Thoracic aorta (tissue), 2 donors: ENCODE data around the gene CTIF. TPM values are rescaled to one million over a fixed set of nuclear protein-coding genes. Genes with fewer than 3 reads are reported as not detected.
"Not testable (repeated sequence)": the region's sequence is repeated elsewhere in the genome, so short reads cannot be mapped to it uniquely, and the experiment has no call there.

Source experiments
- ATAC-seq: fragments of 150-250 bp; one replicate; pipeline ENCODE4 v1.8.0; 2017; ENCODE audit warnings: low read depth; ENCODE audit not compliant: insufficient number of reproducible peaks, low FRiP score
- DNase-seq: peaks from one replicate; pipeline ENCODE4 v3.0.0-alpha.2; 2020; ENCODE audit warnings: low spot score
- H3K27ac ChIP-seq, 2 donors: fragments of 200-600 bp; sonication (generic); 1 replicate in 1 of 2; 2 replicates in 1 of 2; pipeline ENCODE4 v1.5.1; 2016; ENCODE audit warnings: mild to moderate bottlenecking in 2 of 2, moderate library complexity in 2 of 2
- H3K27me3 ChIP-seq: fragments of 200-600 bp; sonication (generic); replicated peaks from 2 replicates; pipeline ENCODE4 v1.6.0; 2016; ENCODE audit warnings: mild to moderate bottlenecking; ENCODE audit not compliant: insufficient read depth
- H3K36me3 ChIP-seq: fragments of 200-600 bp; sonication (generic); one replicate; pipeline ENCODE4 v1.5.1; 2016
- H3K4me1 ChIP-seq, 2 donors: fragments of 200-600 bp; sonication (generic); 1 replicate in 1 of 2; 2 replicates in 1 of 2; pipeline versions ENCODE4 v1.5.1 to v1.6.0; 2016; ENCODE audit warnings: low read depth in 2 of 2, mild to moderate bottlenecking in 1 of 2; ENCODE audit not compliant: control insufficient read depth in 1 of 2
- H3K4me3 ChIP-seq: fragments of 200-600 bp; sonication (generic); 2 replicates; pipeline ENCODE4 v1.5.1; 2016; ENCODE audit warnings: mild to moderate bottlenecking
- H3K9me3 ChIP-seq: fragments of 200-600 bp; sonication (generic); 2 replicates; pipeline ENCODE4 v1.5.1; 2016
- total RNA-seq, 2 donors: library from RNA; depleted of rRNA; stranded (reverse); fragments of >200 nt; gene quantifications; one replicate each; pipeline versions ENCODE4 v1.1.0 to v1.2.3, GENCODE V29; 2016
- TF ChIP-seq, protein P1 (sequence below): fragments of 200-600 bp; sonication (generic); IDR thresholded peaks from one replicate; pipeline ENCODE4 v1.5.1; 2019; ENCODE audit warnings: antibody characterized with exemption

CTIF gene
- total RNA-seq, 2 donors from 2014 or later = 63.3 to 125 TPM

DNA sequence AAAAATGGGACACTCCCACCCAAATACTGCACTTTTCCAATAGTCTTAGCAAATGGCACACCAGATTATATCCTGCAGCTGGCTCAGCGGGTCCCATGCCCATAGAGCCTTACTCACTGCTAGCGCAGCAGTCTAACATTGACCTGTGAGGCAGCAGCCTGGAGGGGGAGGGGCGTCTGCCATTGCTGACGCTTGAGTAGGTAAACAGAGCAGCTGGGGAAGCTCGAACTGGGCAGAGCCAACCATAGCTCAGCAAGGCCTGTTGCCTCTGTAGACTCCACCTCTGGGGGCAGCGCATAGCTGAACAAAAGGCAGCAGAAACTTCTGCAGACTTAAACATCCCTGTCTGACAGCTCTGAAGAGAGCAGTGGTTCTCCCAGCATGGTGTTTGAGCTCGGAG, 110.4 kb downstream of the CTIF start:
- Histone ChIP-seq H3K27me3 (no peaks in the 10 kb centered on the region), H3K36me3 (no peaks in the 10 kb centered on the region), H3K27ac (no peak overlapping the region), H3K4me1 (no peaks in the 10 kb centered on the region), H3K4me3 (no peak overlapping the region), H3K9me3 (no peaks in the 10 kb centered on the region)
- DNase-seq (no peak), ATAC-seq (no peak)
- TF ChIP-seq, protein P1, sequence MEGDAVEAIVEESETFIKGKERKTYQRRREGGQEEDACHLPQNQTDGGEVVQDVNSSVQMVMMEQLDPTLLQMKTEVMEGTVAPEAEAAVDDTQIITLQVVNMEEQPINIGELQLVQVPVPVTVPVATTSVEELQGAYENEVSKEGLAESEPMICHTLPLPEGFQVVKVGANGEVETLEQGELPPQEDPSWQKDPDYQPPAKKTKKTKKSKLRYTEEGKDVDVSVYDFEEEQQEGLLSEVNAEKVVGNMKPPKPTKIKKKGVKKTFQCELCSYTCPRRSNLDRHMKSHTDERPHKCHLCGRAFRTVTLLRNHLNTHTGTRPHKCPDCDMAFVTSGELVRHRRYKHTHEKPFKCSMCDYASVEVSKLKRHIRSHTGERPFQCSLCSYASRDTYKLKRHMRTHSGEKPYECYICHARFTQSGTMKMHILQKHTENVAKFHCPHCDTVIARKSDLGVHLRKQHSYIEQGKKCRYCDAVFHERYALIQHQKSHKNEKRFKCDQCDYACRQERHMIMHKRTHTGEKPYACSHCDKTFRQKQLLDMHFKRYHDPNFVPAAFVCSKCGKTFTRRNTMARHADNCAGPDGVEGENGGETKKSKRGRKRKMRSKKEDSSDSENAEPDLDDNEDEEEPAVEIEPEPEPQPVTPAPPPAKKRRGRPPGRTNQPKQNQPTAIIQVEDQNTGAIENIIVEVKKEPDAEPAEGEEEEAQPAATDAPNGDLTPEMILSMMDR = no peak

DNA sequence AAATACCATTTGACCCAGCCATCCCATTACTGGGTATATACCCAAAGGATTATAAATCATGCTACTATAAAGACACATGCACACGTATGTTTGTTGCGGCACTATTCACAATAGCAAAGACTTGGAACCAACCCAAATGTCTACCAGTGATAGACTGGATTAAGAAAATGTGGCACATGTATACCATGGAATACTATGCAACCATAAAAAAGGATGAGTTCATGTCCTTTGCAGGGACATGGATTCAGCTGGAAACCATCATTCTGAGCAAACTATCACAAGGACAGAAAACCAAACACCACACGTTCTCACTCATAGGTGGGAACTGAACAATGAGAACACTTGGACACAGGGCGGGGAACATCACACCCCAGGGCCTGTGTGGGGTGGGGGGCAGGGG, 115.8 kb downstream of the CTIF start:
- not testable (repeated sequence) for H3K9me3 ChIP-seq, H3K4me3 ChIP-seq, ATAC-seq, H3K36me3 ChIP-seq, H3K27ac ChIP-seq, DNase-seq, H3K4me1 ChIP-seq, H3K27me3 ChIP-seq

DNA sequence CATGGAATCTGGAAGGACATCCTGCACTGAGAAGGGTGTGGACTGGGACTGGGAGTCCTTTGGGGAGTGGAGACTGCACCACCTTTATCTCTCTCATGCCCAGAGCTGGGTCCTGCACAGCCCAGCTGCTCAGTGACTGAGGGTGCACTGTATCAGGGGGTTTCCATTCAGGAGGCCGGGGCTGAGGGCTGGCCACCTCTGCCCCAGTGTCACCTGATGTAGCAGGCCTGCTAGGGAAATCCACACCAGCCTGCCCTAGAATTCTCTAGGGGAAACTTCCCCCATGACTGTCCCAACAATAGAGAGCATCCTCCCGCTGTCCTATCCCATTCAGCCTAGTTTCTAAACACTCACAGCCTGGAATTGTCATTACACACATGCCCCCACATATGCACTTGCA, 116.7 kb downstream of the CTIF start:
- peaks cover under 1 to 6% of the 10 kb centered on the region in 2 donors for H3K4me1 ChIP-seq
- no peak overlapping the region for H3K27ac ChIP-seq
- H3K27me3 ChIP-seq = no peaks in the 10 kb centered on the region
- H3K9me3 ChIP-seq = no peaks in the 10 kb centered on the region
- H3K4me3 ChIP-seq = no peak overlapping the region
- ATAC-seq (no peak), DNase-seq (no peak)
- TF ChIP-seq, protein P1 = no peak
- no peaks in the 10 kb centered on the region for H3K36me3 ChIP-seq

DNA sequence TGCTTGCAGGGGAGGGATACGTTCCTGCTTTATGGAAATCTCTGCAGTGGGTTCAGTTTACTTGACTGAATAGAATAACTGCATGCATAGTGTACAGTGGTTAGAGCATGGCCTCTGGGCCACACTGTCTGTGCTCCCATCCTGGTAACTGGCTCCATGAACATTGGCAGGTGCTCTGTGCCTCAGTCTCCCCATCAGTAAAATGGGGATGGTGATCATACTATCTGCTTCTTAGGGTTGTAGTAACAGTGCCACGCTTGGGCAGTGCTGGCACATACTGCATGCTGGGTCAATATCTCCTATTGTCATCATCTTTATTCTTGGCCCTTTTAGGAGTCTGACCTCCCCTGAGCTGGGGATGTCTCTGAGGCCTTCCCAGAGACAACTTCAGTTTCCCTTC, 117.3 kb downstream of the CTIF start:
- Histone ChIP-seq H3K36me3 (no peaks in the 10 kb centered on the region), H3K9me3 (no peaks in the 10 kb centered on the region), H3K4me3 (no peak overlapping the region), H3K4me1 (peaks cover 5 to 13% of the 10 kb centered on the region in 2 donors), H3K27me3 (no peaks in the 10 kb centered on the region), H3K27ac (no peak overlapping the region)
- DNase-seq (no peak), ATAC-seq (no peak)
- TF ChIP-seq, protein P1 = no peak

DNA sequence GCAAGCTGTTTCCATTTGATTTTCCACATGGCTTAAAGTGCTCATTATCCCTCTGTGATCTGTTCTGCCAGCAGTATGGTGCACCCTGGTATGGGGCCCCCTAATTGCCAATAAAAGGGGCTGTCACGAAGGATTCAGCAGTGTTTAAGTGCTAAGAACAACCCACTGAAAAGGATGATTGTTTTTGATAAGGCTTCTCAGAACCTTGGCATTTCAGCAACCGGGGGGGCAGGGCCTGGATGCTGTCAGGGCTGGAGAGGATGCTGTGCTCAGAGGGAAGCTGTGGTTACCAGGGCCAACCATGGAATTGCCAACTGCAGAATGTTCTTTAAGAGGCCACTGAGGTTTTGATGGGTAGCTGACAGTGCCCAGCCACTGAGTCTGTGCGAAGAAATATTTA, 117.8 kb downstream of the CTIF start:
- DNase-seq (no peak), ATAC-seq (no peak)
- TF ChIP-seq, protein P1 = no peak

DNA sequence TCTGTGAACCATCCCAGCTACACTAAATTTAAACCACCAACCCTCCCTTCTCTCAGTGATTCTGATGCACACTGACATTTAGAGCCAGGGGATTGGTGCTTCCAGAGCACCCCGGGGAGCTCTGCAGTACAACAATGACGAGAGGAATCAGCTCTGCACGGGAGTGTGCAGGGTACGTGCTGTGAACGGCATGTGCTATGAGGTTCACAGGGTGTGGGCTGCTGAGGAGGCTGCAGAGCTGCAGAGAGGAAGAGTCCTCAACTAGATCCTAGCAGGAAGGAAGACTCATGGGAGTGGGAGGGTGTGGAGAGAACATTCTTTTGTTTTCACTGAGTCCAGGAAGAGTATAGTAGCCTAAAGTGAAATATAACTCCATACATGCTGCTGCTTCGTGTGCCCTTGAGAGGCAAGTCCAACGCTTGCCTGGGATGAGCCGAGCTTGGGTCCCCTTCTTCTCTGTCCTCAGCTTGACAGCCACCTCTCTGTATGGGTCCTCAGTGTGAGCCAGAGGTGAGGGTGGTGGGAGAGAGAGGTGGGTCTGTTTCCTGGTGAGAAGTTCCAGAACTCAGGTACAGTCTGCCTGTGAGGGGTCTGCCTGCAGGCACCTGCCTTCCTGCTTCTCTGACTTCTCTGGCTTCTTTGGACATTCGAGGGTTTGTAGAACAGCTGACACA, 118.8 kb downstream of the CTIF start:
- no peak for DNase-seq
- no peaks in the 10 kb centered on the region for H3K36me3 ChIP-seq
- H3K4me1 ChIP-seq = peaks cover 5 to 21% of the 10 kb centered on the region in 2 donors
- ATAC-seq = no peak
- TF ChIP-seq, protein P1 = no peak
- no peak overlapping the region for H3K4me3 ChIP-seq
- H3K27me3 ChIP-seq = no peaks in the 10 kb centered on the region
- H3K9me3 ChIP-seq = no peaks in the 10 kb centered on the region
- H3K27ac ChIP-seq = no peak overlapping the region

More for the DNA sequence above, 117.8 kb downstream of the CTIF start:
- Histone ChIP-seq H3K9me3 (no peaks in the 10 kb centered on the region), H3K4me1 (peaks cover 5 to 17% of the 10 kb centered on the region in 2 donors), H3K27ac (no peak overlapping the region), H3K36me3 (no peaks in the 10 kb centered on the region), H3K4me3 (no peak overlapping the region), H3K27me3 (no peaks in the 10 kb centered on the region)
